Right lung (tissue), 5 donors: ENCODE results near the gene KRTAP5-7. TPM values are rescaled to one million over a fixed set of nuclear protein-coding genes. Genes with fewer than 3 reads are reported as not detected.
"Not testable (repeated sequence)": the region's sequence is repeated elsewhere in the genome, so short reads cannot be mapped to it uniquely, and the experiment has no call there.

Experiments
- DNase-seq, 2 donors: peaks; one replicate each; pipeline ENCODE4 v3.0.0-alpha.2; 2013
- polyA plus RNA-seq, 5 donors: library from polyadenylated mRNA; unstranded; fragments of 120-200 nt; gene quantifications; one replicate each; pipeline versions ENCODE4 v1.2.1 to v1.2.3, GENCODE V29; 2013; ENCODE audit warnings: inconsistent platforms in 1 of 5, low replicate concordance in 1 of 5; ENCODE audit not compliant: insufficient read length in 5 of 5, insufficient read depth in 1 of 5

The KRTAP5-7 gene
- polyA plus RNA-seq, 5 donors: 0.13 to 0.17 TPM; not detected in 3

DNA sequence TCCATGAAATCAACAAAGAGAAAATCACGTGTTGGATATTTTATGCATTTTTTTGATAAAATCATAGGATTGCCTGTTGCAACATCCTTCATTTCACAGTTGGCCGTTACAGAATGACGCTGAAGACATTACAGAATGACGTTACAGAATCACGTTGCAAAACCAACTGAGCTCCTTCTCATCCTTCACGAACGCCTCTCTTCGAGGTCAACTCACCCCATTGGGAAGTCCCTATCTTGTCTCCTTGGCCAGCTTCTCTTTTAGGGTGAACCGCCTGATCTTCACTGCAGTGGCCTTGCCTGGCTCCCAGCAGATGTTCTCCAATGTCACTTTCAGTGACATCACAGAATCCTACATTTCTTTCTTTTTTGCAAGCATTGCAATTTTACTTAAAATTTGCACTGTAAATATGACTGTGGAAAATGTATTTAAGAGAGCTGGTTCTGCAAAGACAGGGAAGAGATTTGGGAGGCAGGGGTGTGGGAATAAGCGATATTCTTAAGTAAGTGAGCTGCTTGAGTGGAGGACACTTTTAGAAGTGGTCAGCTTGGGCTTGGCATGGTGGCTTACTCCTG is 5.1 kb downstream of the KRTAP5-7 start:
- DNase-seq: no peak

DNA sequence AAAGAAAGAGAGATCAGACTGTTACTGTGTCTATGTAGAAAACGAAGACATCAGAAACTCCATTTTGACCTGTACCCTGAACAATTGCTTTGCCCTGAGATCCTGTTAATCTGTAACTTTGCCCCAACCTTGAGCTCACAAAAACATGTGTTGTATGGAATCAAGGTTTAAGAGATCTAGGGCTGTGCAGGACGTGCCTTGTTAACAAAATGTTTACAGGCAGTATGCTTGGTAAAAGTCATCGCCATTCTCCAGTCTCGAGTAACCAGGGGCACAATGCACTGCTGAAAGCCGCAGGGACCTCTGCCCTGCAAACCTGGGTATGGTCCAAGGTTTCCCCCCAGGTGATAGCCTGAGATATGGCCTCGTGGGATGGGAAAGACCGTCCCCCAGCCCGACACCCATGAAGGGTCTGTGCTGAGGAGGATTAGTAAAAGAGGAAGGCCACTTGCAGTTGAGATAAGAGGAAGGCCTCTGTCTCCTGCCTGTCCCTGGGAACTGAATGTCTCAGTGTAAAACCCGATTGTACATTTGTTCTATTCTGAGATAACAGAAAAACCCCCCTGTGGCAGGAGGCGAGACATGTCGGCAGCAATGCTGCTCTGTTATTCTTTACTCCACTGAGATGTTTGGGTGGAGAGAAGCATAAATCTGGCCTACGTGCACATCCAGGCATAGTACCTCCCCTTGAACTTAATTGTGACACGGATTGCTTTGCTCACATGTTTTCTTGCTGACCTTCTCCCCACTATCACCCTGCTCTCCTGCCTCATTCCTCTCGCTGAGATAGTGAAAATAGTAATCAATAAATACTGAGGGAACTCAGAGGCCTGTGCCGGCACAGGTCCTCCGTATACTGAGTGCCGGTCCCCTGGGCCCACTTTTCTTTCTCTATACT is 7.9 kb downstream of the KRTAP5-7 start:
- DNase-seq: not testable (repeated sequence)

DNA sequence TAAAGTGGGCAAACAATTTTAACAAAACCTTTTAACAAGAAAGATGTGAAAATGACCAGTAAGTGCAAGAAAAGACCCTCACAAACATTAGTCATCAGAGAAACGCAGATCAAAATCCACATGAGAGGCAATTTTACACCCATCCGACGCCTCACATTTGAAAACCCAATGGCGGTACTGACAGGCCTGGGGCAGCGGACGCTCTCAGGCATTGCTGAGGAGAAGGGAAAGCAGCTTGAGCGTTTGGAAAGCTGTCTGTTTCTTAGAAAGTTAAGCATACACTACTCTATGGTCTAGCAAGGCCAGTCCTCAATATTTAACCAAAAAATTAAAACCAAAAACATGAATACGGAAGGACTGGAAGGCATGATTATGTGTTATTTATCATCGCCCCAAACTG is 8.8 kb downstream of the KRTAP5-7 start:
- no peak for DNase-seq

DNA sequence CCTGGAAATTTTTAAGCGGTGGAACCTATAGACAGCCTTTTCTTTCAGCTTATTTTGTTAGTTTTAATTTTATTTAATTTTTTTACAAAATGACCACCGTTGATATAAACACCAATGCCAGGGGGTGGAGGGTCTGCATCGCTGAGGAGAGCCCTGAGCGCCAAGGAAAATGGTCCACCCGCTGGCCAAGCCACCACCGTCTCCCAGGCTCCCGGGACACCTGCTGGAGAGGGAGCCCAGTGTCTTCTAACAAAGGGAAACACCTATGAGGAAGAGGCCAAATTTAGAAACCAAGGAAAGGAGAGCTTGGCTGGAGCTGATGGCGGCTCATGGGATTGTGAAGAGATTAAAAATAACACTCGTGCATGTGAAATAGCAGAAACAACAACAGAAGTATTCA is 10.5 kb downstream of the KRTAP5-7 start:
- no peak for DNase-seq

DNA sequence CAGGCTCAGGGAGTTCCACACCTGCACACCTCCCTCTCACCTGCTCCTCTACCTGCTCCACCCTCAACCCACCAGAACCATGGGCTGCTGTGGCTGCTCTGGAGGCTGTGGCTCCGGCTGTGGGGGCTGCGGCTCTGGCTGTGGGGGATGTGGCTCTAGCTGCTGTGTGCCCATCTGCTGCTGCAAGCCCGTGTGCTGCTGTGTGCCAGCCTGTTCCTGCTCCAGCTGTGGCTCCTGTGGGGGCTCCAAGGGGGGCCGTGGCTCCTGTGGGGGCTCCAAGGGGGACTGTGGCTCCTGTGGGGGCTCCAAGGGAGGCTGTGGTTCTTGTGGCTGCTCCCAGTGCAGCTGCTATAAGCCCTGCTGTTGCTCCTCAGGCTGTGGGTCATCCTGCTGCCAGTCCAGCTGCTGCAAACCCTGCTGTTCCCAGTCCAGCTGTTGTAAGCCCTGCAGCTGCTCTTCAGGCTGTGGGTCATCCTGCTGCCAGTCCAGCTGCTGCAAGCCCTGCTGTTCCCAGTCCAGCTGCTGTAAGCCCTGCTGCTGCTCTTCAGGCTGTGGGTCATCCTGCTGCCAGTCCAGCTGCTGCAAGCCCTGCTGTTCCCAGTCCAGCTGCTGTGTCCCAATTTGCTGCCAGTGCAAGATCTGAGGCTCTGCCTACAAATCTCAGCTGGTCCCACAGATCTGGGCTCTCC is 11.1 kb downstream of the KRTAP5-7 start, which contains the start of gene KRTAP5-8:
KRTAP5-8 (plus strand) TSS at position 49 of the 689 bp plus-strand sequence; CDS start at position 80, 31 bp downstream.
- DNase-seq: peak; percentile 2 to 16

DNA sequence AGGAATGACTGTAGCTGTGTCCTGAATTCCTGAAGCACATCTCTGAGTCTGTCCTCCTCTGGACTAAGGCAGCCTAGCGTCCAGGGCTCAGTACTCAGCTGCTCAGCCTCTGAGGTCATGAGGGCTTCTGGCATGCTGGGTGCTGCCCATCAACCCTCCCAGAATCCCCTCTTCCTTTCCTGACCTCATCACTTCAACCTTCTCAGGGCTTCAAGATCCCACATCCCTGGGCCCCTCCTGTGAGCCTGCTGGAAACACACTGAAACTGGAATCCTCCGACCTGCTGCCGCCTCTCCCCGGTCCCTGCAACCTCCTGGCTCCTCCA is 11.6 kb downstream of the KRTAP5-7 start:
- no peak for DNase-seq

DNA sequence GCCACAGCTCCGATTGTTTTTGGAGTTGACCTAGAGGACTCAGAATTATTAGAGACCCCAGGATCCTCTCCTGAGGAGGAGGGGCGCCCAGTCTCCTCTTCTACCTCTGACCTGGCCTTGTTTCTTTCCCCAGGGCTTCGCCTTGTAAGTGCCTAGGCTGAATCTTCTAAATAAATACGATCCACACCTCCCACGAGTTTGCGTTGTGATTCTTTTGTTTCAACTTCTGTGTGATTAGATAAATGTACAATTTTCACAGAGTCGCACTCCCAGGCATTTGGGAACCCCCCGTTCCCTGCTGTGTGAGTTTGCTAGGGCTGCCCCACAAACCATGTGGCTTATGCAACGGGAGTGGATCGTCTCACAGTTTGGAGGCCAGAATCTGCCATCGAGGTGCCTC is 11.9 kb downstream of the KRTAP5-7 start:
- DNase-seq: no peak

DNA sequence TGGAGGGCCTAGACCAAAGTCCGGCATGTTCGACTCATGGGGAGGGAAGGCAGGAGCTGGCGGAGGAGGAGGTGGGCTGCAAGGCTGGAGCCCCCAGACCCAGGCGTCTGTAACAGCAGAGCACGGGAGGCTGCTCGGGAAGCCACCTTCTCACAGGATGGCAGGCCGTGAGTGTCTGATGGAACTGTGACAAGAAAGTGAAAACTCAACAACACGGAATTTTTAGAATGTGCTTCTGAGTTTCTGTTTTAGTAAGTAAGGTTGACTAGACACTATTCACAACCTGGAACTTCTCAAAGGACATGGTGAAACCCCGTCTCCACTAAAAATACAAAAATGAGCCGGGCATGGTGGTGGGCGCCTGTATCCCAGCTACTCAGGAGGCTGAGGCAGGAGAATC is 12.9 kb downstream of the KRTAP5-7 start:
- not testable (repeated sequence) for DNase-seq

DNA sequence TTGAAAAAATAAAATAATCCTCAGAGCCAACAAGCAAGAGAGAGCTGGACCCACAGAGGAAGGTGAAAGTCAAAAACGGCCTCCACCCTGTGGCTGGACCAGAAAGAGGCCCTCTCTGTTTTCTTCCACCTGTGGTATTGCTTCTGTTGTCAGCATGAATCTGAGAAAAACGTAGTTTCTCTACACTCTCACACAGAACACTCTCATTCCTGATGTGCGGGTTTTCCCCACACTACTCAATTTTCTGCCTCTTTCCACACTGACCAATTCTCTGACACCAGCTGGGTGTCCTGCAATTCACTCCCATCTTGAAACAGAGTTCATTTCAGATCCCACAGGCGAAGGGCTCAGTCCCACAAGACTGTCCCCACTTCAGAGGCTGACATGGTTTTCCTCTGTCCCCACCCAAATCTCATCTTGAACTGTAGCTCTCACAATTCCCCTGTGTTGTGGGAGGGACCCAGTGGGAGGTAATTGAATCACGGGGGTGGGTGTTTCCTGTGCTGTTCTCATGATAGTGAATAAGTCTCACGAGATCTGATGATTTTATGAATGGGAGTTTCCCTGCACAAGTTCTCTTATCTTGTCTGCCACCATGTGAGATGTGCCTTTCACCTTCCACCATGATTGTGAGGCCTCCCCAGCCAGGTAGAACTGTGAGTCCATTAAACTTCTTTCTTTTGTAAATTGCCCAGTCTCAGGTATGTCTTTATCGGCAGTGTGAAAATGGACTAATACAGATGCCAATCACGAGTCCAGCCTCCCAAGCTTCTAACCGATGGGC is 13.6 kb downstream of the KRTAP5-7 start:
- DNase-seq: not testable (repeated sequence)

DNA sequence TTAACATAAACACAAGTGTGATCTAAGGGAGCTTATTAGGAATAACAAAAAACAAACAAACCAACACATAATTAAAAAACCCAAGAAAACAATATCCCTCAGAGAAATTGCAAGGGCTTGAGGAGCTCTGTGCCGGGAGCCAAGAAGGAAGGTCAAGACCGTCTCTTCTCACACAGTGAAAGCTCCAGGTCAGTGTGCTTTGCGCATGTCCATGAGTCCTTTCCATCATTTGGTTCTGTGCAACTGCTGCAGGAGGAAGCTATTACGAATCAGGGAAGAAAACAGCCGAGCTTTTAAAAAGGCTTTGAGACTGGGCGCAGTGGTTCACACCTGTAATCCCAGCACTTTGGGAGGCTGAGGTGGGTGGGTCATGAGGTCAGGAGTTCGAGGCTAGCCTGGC is 15.3 kb downstream of the KRTAP5-7 start:
- DNase-seq: no peak

DNA sequence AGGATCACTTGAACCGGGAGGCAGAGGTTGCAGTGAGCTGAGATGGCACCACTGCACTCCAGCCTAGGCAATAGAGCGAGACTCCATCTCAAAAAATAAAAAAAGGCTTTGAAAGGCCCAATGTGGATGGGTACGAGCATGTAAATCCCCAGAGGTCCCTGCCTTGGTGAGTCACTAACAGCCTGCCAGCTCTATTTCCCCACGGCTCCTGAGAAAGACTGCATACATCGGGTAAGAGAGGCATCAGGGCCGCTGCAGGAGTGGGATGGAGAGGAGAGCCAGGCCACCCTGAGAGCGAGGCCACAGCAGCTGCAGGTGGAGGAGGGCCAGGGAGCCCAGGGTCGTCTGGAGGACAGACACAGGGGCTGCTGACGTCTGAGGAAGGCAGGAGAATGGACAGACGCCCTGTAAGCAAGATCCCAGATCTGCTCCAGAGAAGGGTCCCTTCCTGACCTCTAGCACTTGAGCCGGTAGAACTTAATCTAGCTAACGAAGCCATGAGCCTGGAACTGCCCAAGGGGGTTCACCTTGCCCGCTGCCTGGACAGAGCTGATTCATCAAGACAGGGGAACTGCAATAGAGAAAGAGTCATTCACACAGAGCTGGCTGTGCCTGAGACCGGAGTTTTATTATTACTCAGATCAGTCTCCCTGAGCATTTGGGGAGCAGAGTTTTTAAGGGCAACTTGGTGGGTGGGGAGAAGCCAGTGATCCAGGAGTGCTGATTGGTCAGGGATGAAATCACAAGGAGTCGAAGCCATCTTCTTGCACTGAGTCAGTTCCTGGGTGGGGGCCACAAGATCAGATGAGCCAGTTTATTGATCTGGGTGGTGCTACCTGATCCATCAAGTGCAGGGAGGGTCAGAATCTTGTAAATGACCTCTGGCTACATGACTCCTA is 16.1 kb downstream of the KRTAP5-7 start:
- no peak for DNase-seq

DNA sequence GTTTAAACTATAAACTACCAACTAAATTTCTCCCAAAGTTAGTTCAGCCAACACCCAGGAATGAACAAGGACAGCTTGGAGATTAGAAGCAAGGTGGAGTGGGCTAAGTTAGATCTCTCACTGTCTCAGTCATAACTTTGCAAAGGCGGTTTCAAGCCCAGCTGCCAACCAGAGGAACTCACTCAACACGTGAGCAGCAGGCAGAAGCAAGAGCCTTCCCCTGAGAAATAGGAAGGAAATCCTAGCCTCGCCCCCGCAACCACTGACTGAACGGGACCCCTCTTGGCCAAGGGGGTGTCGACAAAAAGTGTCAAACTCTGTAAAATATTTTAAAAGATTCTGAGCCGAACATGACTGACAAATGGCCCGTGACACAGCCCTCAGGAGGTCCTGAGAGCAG is 16.8 kb downstream of the KRTAP5-7 start:
- no peak for DNase-seq

DNA sequence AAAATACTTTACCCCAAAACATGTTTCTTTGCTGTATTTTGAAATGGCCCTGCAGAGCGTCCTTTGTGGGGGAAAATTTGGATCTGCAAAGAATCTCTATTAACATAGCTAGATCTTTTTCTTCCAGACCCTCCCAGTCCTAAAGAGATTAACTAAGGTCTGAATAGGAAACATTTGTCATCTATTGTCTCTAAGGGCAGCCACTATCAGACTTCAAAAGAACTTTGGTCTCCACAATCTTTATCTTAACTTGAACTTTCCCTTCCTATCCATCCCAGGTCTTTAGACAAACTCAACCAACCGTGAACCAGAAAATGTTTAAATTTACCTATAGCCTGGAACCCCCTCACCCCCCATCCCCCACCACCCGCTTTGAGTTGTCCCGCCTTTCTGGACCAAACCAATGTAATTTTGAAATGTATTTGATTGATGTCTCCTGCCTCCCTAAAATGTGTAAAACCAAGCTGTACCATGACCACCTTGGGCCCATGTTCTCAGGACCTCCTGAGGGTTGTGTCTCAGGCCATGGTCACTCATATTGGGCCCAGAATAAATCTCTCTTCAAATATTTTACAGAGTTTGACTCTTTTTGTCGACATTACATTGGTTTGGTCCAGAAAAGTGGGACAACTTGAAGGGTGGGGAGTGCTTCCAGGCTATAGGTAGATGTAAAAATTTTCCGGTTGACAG is 17.6 kb downstream of the KRTAP5-7 start:
- DNase-seq: no peak

DNA sequence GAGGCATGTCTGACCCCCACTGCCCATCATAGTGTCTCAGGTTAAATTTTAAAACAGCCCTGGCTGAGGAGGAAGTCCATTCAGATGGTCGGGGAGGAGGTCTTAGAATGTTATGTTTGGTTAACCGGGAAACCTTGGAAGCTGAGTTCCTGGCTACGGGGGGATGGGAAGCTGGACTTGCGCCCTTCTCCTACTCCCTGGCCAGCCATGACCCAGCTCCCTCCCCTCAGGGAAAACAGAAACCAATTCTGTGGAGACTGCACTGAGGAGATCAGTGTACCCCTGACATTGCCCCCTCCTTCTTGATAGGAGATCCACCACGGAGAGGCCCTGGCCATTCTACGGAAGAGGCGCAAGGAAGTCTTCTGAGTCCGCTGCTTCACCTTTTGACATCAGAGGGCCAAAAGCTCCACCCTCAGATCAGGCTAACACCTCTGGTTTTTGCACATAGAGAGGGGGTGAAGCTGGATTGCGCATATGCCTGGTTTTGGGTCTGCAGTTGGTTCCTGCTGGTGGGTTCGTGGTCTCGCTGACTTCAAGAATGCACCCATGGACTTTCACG is 18.4 kb downstream of the KRTAP5-7 start:
- DNase-seq: no peak

DNA sequence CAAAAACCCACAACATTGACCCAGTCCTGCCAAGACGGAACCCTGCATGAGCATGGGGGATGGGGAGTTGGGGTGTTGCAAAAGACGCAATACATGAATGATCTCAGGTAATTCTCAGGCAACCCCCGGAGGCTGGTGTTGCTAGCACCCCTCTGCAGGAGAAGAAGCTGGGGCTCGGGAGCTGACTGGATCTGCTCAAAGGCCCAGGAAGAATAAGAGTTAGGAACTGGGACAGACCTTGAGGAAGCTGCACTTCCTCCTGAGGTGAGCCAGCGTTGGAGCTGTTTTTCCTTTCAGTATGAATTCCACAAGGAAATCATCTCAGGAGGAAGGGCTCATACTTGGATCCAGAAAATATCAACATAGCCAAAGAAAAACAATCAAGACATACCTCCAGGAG is 21.1 kb downstream of the KRTAP5-7 start, which contains the start of gene KRTAP5-9:
KRTAP5-9 (plus strand) TSS at position 301 of the 400 bp plus-strand sequence. CDS start 238 bp downstream, outside the sequence.
- no peak for DNase-seq

DNA sequence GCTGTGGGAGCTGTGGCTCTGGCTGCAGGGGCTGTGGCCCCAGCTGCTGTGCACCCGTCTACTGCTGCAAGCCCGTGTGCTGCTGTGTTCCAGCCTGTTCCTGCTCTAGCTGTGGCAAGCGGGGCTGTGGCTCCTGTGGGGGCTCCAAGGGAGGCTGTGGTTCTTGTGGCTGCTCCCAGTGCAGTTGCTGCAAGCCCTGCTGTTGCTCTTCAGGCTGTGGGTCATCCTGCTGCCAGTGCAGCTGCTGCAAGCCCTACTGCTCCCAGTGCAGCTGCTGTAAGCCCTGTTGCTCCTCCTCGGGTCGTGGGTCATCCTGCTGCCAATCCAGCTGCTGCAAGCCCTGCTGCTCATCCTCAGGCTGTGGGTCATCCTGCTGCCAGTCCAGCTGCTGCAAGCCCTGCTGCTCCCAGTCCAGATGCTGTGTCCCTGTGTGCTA is 21.7 kb downstream of the KRTAP5-7 start:
- no peak for DNase-seq

DNA sequence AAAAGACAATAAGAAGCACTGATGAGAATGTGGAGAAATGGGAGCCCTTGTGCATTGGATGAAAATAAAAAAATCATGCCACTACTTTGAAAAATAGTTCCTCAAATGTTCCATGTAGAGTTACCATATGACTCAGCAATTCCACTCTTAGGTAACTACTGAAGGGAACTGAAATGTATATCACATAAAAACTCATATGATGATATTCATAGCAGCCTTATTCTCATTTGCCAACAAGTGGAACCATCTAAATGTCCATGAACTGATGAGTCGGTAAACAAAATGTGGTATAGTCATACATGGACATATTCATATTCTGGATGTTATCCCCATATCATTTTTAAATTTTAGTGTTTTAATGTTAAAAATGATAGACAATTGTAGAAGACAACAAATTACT is 24.6 kb downstream of the KRTAP5-7 start:
- DNase-seq: no peak

DNA sequence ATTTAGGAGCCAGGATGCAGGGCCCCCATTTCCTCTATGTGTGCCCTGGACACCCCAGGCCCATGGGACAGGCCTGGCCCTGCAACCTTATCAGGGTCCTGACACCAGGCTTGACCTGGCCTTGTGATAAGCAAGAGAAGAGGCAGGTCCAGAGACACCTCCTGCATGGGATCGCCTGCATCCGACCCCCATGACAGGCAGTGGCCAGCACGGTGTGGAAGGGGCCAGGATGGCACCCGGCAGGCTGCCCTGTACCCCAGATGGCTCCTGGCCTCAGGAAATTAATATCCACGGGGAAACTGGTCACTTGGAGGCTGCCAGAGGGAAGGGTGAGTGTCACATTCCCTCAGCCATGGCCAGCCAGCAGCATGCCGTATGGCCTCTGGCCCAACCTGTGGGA is 27.9 kb downstream of the KRTAP5-7 start:
- no peak for DNase-seq

DNA sequence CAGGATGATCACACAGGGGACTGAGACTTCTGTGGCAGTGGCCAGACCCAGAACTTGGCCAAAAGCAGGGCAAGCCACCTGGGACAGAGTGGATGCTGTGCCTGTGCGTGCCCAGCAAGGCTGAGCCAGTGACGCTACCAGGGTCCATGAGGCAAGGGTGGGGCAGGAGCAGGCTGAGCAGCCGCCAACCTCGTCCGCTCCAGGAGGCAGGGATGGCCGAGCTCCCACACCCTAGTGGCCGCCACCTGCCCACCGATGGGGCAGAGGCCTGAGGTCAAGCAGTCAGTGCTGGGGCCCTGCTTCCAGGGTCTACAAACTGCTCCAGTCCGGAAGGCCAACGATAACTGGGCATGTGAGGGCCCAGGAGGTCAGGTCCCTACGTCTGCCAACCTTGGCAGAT is 28.4 kb downstream of the KRTAP5-7 start:
- no peak for DNase-seq

DNA sequence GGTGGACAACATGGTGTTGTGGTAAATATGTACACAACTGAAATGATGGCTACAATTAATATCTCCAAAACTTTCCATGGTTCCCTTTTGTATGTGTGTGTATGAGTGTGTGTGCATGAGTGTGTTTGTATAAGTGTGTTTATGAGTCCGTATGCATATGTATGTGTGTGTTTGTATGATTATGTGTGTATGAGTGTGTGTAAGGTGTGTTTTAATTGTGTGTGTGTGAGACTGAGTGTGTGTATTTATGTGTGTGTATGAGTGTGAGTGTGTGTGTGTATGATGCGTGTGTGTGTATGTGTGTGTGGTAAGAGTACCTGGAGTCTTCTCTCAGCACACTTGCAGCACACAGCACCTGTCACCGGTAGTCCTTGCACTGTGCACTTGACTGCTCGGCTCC is 29.0 kb downstream of the KRTAP5-7 start:
- DNase-seq: no peak
